ENCODE results near the gene PPP1R12B.

DNA sequence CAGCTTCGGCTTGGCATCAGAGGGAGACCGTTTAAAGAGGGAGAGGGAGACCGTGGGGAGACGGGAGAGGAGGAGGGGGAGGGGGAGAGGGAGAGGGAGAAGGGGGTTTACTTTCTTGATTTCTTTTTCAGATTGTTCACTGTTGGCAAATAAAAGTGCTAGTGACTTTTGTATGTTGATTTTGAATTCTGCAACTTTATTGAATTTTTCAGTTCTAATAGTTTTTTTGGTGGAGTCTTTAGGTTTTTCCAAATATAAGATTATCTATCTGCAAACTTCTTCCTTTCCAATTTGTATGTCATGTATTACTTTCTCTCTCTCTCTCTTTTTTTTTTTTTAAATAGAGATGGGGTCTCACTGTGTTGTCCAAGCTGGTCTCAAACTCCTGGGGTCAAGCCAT, 104.0 kb downstream of the PPP1R12B start:
- TF ChIP-seq CTCF (IDR thresholded peaks at IDR 0.05; ENCODE audit: borderline replicate concordance, extremely low read depth, low read length, poor library complexity, severe bottlenecking) (no peak), EZH2 (IDR thresholded peaks at IDR 0.05; ENCODE audit: borderline replicate concordance, low read depth, low read length, severe bottlenecking) (no peak)
